Measurements from ENCODE around the gene STXBP1.
A peak's percentile ranks its signal among the peaks of the same experiment; 100 is the strongest.
"Not testable (repeated sequence)": the region's sequence is repeated elsewhere in the genome, so short reads cannot be mapped to it uniquely, and the experiment has no call there.

STXBP1 gene

GRCh38 chr9:127578952-127579853 is 32.9 kb upstream of the STXBP1 start:
- DNase-seq = peak; percentile 49

GRCh38 chr9:127580366-127580765 is 31.7 kb upstream of the STXBP1 start:
- no peak for DNase-seq

GRCh38 chr9:127580879-127581475 is 31.1 kb upstream of the STXBP1 start:
- DNase-seq = no peak

GRCh38 chr9:127584474-127584805 is 27.6 kb upstream of the STXBP1 start:
- DNase-seq = not testable (repeated sequence)

GRCh38 chr9:127585161-127585819 is 26.8 kb upstream of the STXBP1 start:
- no peak for DNase-seq

- DNase-seq = no peak
These were observed 26.0 kb upstream of the STXBP1 start for GRCh38 chr9:127586096-127586495.

GRCh38 chr9:127586537-127586936 is 25.5 kb upstream of the STXBP1 start:
- DNase-seq = no peak

- DNase-seq = no peak
These were observed 24.1 kb upstream of the STXBP1 start for GRCh38 chr9:127587966-127588365.

- DNase-seq = no peak
These were observed 23.2 kb upstream of the STXBP1 start for GRCh38 chr9:127588740-127589506.

- no peak for DNase-seq
These were observed 22.1 kb upstream of the STXBP1 start for GRCh38 chr9:127589955-127590370.

- no peak for DNase-seq
These were observed 16.5 kb upstream of the STXBP1 start for GRCh38 chr9:127595611-127596010.

GRCh38 chr9:127598839-127599549 is 13.1 kb upstream of the STXBP1 start:
- DNase-seq = no peak

- no peak for DNase-seq
These were observed 12.6 kb upstream of the STXBP1 start for GRCh38 chr9:127599550-127599891.

- no peak for DNase-seq
These were observed 8.9 kb upstream of the STXBP1 start for GRCh38 chr9:127603226-127603625.

GRCh38 chr9:127606043-127606442 is 6.0 kb upstream of the STXBP1 start:
- no peak for DNase-seq

GRCh38 chr9:127608104-127608966 is 3.7 kb upstream of the STXBP1 start:
- DNase-seq = peak; percentile 80

GRCh38 chr9:127611603-127611898 is 526 bp upstream of the STXBP1 start:
- no peak for DNase-seq

GRCh38 chr9:127612939-127613582 is 984 bp downstream of the STXBP1 start:
- no peak for DNase-seq

GRCh38 chr9:127613583-127613954 is 1.5 kb downstream of the STXBP1 start:
- no peak for DNase-seq

- no peak for DNase-seq
These were observed 2.9 kb downstream of the STXBP1 start for GRCh38 chr9:127614961-127615360.

GRCh38 chr9:127621339-127621970 is 9.4 kb downstream of the STXBP1 start:
- DNase-seq = not testable (repeated sequence)
